Endothelial cell of umbilical vein (primary cell): ENCODE measurements around the gene KIRREL1. TPM values are rescaled to one million over a fixed set of nuclear protein-coding genes. Genes with fewer than 3 reads are reported as not detected.

ENCODE experiments used
- BruUV-seq: library from RNA; stranded (reverse); fragments of 400-500 nt; replicated peaks from 2 replicates; lab custom pipeline; 2021; lab: Mats Ljungman, UMichigan
- CTCF ChIA-PET: fragments of 300-600, 350-600 bp; sonication (Branson Sonifier 250); formaldehyde crosslinking; loops from one replicate; lab custom pipeline; 2021; ENCODE audit warnings: antibody characterized with exemption, inconsistent platforms; lab: Charles Lee
- POLR2A ChIA-PET: fragments of 300-600, 350-600 bp; sonication (Branson Sonifier 250); formaldehyde crosslinking; loops from one replicate; lab custom pipeline; 2021; ENCODE audit warnings: antibody characterized with exemption, inconsistent platforms; lab: Charles Lee
- DNase-seq: peaks from one replicate; pipeline ENCODE4 v3.0.0-alpha.2; 2011; ENCODE audit warnings: low read depth, low spot score
- FAIRE-seq: peaks from 2 replicates; lab custom pipeline; 2011; peaks lifted over from hg19 to GRCh38; lab: Jason Lieb, UNC
- H2AFZ ChIP-seq: 2 replicates; pipeline ENCODE4 v1.6.0; 2012; ENCODE audit warnings: low read depth, low read length, control low read depth, inconsistent platforms
- H3K27ac ChIP-seq: 2 replicates; pipeline ENCODE4 v1.5.1; 2011; ENCODE audit warnings: low read depth, mild to moderate bottlenecking, control low read depth, low read length, moderate library complexity; ENCODE audit not compliant: insufficient read depth
- H3K27me3 ChIP-seq, 2 experiments: 2 replicates each; pipeline versions ENCODE4 v1.6.0 to v1.6.1; 2011; ENCODE audit warnings: low read length in 2 of 2, mixed read lengths in 1 of 2; ENCODE audit not compliant: control insufficient read depth in 2 of 2, insufficient read depth in 2 of 2
- H3K36me3 ChIP-seq, 2 experiments: 2 replicates in 1 of 2; 3 replicates in 1 of 2; pipeline ENCODE4 v1.5.1; 2011; ENCODE audit warnings: low read length in 2 of 2, mild to moderate bottlenecking in 1 of 2, moderate library complexity in 1 of 2; ENCODE audit not compliant: control insufficient read depth in 2 of 2, insufficient read depth in 2 of 2; ENCODE audit errors: extremely low read depth in 1 of 2
- H3K4me1 ChIP-seq: 3 replicates; pipeline ENCODE4 v1.5.1; 2011; ENCODE audit warnings: mild to moderate bottlenecking, low read length; ENCODE audit not compliant: control insufficient read depth, insufficient read depth; ENCODE audit errors: extremely low read depth
- H3K4me2 ChIP-seq: 2 replicates; pipeline ENCODE4 v1.6.1; 2011; ENCODE audit warnings: low read length, control low read depth, mixed read lengths; ENCODE audit not compliant: insufficient read depth
- H3K4me3 ChIP-seq, 3 experiments: fragments of 200-600 bp in 1 of 3; sonication (generic), shearing (Covaris generic) in 1 of 3; replicated peaks in 1 of 3; 2 replicates each; pipeline ENCODE4 v1.5.1; 2011 to 2016; ENCODE audit warnings: control low read depth in 3 of 3, low read length in 3 of 3, mild to moderate bottlenecking in 2 of 3, inconsistent platforms in 1 of 3, low read depth in 1 of 3, moderate library complexity in 1 of 3; ENCODE audit not compliant: insufficient read depth in 1 of 3
- H3K79me2 ChIP-seq: 2 replicates; pipeline ENCODE4 v1.6.0; 2012; ENCODE audit warnings: low read length, inconsistent platforms; ENCODE audit not compliant: control insufficient read depth, insufficient read depth
- H3K9ac ChIP-seq: replicated peaks from 2 replicates; pipeline ENCODE3; 2011; ENCODE audit warnings: low read length, control low read depth; ENCODE audit not compliant: insufficient read depth; ENCODE audit errors: extremely low read depth
- H3K9me1 ChIP-seq: replicated peaks from 3 replicates; pipeline ENCODE4 v1.6.0; 2011; ENCODE audit warnings: mild to moderate bottlenecking, low read length; ENCODE audit not compliant: control insufficient read depth, insufficient read depth; ENCODE audit errors: extremely low read depth
- H3K9me3 ChIP-seq: replicated peaks from 2 replicates; pipeline ENCODE4 v1.5.1; 2012; ENCODE audit warnings: low read length, inconsistent platforms; ENCODE audit not compliant: control insufficient read depth, insufficient read depth
- H4K20me1 ChIP-seq: replicated peaks from 2 replicates; pipeline ENCODE3; 2011; ENCODE audit warnings: mild to moderate bottlenecking, low read length; ENCODE audit not compliant: control insufficient read depth, insufficient read depth; ENCODE audit errors: extremely low read depth
- JUN ChIP-seq: IDR thresholded peaks from 2 replicates; pipeline ENCODE4 v1.6.1; 2011; ENCODE audit warnings: borderline replicate concordance, low read depth; ENCODE audit not compliant: insufficient read length, insufficient read depth
- MYC ChIP-seq: IDR thresholded peaks from one replicate; pipeline ENCODE4 v1.6.1; 2011; ENCODE audit warnings: mild to moderate bottlenecking, low read depth, low read length
- POLR2AphosphoS5 ChIP-seq: IDR thresholded peaks from 2 replicates; pipeline ENCODE4 v1.6.1; 2012; ENCODE audit warnings: low read depth, mild to moderate bottlenecking, control low read depth, low read length, moderate library complexity; ENCODE audit not compliant: insufficient read depth
- dilution Hi-C: fragments of 300-500 bp; cut with MboI; formaldehyde crosslinking; loops from one replicate; pipeline ENCODE4 v1.15.0; 2019; ENCODE audit warnings: low sequenced_read_pairs; ENCODE audit not compliant: extremely low pct_ligation_motif_present
- intact Hi-C: fragments of 100-400 bp; cut with micrococcal nuclease; formaldehyde crosslinking; loops from one replicate; pipeline ENCODE4 v1.10.0; 2022
- polyA plus RNA-seq, 4 experiments: library from polyadenylated mRNA; depleted of rRNA in 3 of 4; stranded (reverse) in 3 of 4; unstranded in 1 of 4; fragments of >200 nt; gene quantifications; 2 replicates each; pipeline versions ENCODE4 v1.2.1 to v1.2.3, GENCODE V29; 2011 to 2012; ENCODE audit warnings: missing spikeins in 1 of 4
- total RNA-seq: library from RNA; stranded (reverse); gene quantifications from 2 replicates; pipeline ENCODE4 v1.2.3, GENCODE V29; 2021
- TF ChIP-seq, protein P1 (sequence below), 2 donors: IDR thresholded peaks; 1 replicate in 1 of 2; 2 replicates in 1 of 2; pipeline ENCODE4 v1.5.1; 2011; ENCODE audit warnings: low read length in 2 of 2, mild to moderate bottlenecking in 2 of 2, moderate library complexity in 2 of 2, control low read depth in 1 of 2, inconsistent platforms in 1 of 2, low read depth in 1 of 2; ENCODE audit not compliant: insufficient read depth in 1 of 2; ENCODE audit errors: extremely low read depth in 1 of 2

KIRREL1 gene
- total and polyA plus RNA-seq, 2 donors (not counting 3 experiments of a cell fraction or from before 2014, with no cell fraction given) = 35.6 to 57.6 TPM

DNA sequence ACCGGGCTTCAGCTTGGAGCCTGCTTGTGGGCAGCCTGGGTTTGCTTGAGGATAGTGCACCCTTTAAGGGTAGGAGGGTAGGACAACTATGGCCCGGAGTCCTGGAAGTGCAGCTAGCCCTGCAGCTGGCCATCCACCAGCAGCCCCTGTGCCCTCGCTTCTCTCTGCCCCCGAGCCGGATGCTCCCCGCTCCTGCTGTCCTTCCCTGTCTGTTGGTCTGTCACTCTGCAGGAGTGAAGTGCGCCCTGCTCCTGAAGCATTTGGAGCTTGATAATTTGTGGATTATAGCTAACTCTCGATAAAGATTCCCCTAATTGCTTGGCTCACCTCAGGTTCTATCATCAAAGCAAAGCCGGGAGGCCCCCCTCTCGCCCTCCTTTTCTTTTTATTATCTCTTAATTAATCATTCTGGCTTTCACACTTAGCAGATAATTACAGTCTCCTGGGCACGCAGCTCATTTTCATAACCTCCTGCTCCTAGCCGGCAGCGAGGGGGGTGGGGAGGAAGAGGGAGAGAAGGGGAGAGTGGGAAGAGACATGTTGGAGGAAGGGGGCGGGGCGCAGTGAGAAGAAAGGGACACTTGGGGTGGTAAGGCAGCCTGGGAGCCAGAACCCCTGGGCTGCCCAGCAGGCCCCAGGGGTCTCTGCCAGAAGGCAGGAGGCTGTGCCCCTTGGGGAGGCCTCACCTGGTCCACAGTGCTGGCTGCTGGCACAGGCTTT lies 14.4 kb downstream of the KIRREL1 start:
- H3K4me3 ChIP-seq = no peak overlapping the region
- CTCF ChIA-PET = interaction anchor here (0.7 to 4.1 kb wide), 10 partner anchors 8 to 1190 kb away, joined by 3 to 37 read pairs (median 4); no protein-coding TSS in a partner anchor
- no peaks in the 10 kb centered on the region for H3K36me3 ChIP-seq
- no peaks in the 10 kb centered on the region for H4K20me1 ChIP-seq
- no TSS peak for BruUV-seq
- H3K79me2 ChIP-seq = peaks cover 56% of the 10 kb centered on the region
- POLR2A ChIA-PET = interaction anchor here (0.7 kb wide), 2 partner anchors 12 to 38 kb away, joined by 3 read pairs; no protein-coding TSS in a partner anchor
- TF ChIP-seq, protein P1, sequence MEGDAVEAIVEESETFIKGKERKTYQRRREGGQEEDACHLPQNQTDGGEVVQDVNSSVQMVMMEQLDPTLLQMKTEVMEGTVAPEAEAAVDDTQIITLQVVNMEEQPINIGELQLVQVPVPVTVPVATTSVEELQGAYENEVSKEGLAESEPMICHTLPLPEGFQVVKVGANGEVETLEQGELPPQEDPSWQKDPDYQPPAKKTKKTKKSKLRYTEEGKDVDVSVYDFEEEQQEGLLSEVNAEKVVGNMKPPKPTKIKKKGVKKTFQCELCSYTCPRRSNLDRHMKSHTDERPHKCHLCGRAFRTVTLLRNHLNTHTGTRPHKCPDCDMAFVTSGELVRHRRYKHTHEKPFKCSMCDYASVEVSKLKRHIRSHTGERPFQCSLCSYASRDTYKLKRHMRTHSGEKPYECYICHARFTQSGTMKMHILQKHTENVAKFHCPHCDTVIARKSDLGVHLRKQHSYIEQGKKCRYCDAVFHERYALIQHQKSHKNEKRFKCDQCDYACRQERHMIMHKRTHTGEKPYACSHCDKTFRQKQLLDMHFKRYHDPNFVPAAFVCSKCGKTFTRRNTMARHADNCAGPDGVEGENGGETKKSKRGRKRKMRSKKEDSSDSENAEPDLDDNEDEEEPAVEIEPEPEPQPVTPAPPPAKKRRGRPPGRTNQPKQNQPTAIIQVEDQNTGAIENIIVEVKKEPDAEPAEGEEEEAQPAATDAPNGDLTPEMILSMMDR (IDR thresholded peaks at IDR 0.05; ENCODE audit: extremely low read depth in 1 of 2, insufficient read depth in 1 of 2, low read depth in 1 of 2, low read length in 2 of 2) = no peak
- TF ChIP-seq MYC (no peak), JUN (no peak), POLR2AphosphoS5 (no peak)
- no peaks in the 10 kb centered on the region for H3K27me3 ChIP-seq
- DNase-seq = peak; percentile 36
- H3K9me1 ChIP-seq = no peaks in the 10 kb centered on the region
- no peak overlapping the region for H2AFZ ChIP-seq
- peaks cover 60% of the 10 kb centered on the region for H3K4me1 ChIP-seq
- H3K27ac ChIP-seq = peak overlapping the region; percentile 87
- dilution Hi-C loops = no loop called here
- intact Hi-C loops = loop anchor here (2.0 kb wide), 1 partner anchor 13 kb away; no protein-coding TSS in a partner anchor
- no peak overlapping the region for H3K9ac ChIP-seq
- FAIRE-seq = peak; percentile 44
- H3K4me2 ChIP-seq = peak overlapping the region; percentile 13
- no peaks in the 10 kb centered on the region for H3K9me3 ChIP-seq
